ENCODE data around the gene ZNF609.

ZNF609 gene

GRCh38 chr15:64503197-64503596 is 42.8 kb downstream of the ZNF609 start:
- DNase-seq, result no peak

- DNase-seq, result no peak
Observed at GRCh38 chr15:64503640-64504039, 43.3 kb downstream of the ZNF609 start.

- DNase-seq, result no peak
Observed at GRCh38 chr15:64507293-64507802, 47.0 kb downstream of the ZNF609 start.

DNA sequence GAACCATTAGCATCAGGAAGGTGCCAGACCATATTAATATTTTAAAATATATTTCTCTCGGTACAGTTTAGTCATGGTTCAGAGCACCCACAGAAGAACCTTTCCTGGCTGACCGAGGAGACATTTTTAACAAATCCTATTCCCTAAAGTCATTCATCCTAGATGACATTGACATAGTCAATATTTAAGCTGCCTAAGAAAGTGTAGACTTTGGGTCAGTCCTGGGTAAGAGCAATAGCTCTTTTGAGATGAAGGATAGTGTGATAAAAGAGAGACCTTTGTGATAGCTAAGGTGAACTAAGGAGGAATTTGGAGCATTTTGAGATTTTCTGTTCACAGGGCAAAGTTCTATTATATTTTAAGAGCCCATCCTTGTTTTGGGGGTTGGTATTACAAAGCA is 47.5 kb downstream of the ZNF609 start:
- DNase-seq, result no peak

DNA sequence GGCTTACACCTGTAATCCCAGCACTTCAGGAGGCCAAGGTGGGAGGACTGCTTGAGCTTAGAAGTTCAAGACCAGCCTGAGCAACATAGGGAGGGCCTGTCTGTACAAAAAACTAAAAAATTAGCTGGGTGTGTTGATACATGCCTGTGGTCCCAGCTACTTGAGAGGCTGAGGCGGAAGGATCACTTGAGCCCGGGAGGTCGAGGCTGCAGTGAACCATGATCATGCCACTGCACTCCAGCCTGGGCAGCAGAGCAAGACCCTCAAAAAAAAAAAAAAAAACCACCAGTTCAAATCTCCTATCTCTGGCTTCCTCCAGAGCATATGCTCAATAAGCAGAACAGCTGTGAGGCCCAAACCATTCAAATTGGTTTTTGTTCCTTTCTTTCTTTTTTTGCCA is 53.4 kb downstream of the ZNF609 start:
- DNase-seq, result no peak

- DNase-seq, result no peak
Observed at GRCh38 chr15:64515196-64515595, 54.8 kb downstream of the ZNF609 start.

- DNase-seq, result no peak
Observed at GRCh38 chr15:64515825-64516224, 55.4 kb downstream of the ZNF609 start.

DNA sequence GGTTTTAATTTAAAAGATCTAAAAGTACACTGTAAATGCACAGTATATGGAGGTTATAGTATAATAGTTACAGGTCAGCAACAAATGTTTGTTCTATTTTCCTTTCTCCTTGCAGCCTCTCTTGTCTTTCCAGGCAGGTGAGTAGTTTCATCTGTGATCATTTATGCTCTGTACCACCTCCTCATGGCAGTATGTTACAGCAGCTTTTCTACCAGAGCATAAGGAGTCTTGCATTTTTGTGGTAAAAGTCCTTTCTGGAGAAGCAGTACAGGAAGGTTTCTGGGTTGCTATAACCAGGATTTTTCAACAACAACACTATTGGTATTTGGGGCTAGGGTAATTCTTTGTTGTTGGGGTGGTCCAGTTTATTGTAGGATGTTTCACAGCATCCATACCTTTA is 59.5 kb downstream of the ZNF609 start:
- no peak for DNase-seq

DNA sequence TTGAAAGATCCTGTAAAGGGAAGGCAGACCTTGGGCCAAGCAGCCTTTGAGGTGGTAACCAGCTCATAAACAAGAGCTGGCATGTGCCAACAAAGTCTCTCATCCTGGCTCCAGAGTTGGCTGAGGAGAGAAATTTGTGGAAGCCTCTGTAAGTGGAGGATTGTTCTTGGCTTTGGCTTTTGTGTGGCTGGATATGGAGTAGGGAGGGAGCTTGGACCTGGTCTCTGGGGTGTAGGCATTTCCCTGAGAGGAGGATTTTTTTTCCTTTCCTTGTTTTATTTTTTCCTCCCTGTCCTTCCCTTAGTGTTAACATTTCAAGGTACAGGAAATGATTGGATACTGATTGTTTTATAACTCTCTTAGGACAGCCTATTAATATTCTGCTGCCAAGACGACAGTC is 60.8 kb downstream of the ZNF609 start:
- DNase-seq, result no peak

DNA sequence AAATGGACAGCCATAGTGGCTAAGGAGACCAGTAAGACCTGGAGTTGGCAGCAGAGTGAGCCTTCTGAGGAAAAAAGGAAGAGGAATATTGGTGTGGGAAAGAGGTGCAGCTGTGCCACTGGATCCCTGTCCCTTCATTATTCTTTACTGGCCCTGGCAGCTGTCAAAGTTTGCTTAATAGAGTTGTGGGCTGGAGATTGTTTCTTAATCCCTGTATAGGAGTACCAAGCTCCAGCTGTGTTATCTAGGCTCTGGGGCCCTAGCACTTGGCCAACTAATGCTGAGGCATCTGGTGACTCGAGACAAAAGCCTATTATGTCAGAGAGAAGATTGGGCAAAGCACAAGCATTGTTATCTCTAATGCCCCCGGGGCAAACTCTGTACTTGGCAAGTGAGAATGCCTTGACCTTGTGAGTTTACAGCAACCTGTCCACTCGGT is 61.4 kb downstream of the ZNF609 start:
- peak; percentile 71 for DNase-seq

GRCh38 chr15:64522226-64522823 is 61.9 kb downstream of the ZNF609 start:
- no peak for DNase-seq

- no peak for DNase-seq
Observed at GRCh38 chr15:64523240-64523639, 62.9 kb downstream of the ZNF609 start.

- DNase-seq, result no peak
Observed at GRCh38 chr15:64524778-64525177, 64.4 kb downstream of the ZNF609 start.

DNA sequence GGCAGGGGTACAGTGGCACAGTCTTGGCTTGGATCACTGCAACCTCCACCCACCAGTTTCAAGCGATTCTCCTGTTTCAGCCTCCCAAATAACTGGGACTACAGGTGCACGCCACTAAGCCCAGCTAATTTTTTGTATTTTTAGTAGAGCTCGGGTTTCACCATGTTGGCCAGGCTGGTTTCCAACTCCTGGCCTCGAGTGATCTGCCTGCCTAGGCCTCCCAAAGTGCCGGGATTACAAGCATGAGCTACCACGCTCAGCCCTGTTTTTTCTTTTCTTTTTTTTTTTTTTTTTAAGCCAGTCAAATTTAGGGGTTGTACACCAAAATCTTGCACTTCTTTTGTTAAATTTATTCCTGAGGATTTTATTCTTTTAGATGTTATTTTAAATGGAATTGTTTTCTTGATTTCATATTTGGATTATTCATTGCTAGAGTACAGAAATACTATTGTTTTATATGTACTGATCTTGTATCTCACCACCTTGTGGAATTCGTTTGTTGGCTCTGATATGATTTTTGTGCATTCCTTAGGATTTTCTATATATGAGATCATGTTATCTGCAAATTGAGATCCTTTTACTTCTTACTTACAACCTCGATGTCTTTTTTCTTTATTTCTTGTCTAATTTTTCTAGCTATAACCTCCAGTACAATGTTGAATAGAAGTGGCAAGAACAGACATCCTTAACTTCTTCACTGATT is 65.6 kb downstream of the ZNF609 start:
- DNase-seq, result no peak

GRCh38 chr15:64527263-64527984 is 67.0 kb downstream of the ZNF609 start:
- no peak for DNase-seq

DNA sequence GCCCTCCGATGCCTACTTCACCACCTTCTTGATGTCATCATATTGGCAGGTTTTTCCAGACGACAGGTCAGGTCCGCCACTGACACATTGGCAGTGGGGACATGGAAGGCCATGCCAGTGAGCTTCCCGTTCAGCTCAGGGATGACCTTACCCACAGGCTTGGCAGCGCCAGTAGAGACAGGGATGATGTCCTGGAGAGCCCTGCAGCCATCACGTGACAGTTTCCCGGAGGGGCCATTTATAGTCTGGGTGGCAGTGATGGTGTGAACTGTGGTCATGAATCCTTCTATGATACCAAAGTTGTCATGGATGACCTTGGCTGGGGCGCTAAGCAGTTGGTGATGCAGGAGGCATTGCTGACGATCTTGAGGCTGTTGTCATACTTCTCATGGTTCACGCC is 68.5 kb downstream of the ZNF609 start:
- DNase-seq, result no peak

DNA sequence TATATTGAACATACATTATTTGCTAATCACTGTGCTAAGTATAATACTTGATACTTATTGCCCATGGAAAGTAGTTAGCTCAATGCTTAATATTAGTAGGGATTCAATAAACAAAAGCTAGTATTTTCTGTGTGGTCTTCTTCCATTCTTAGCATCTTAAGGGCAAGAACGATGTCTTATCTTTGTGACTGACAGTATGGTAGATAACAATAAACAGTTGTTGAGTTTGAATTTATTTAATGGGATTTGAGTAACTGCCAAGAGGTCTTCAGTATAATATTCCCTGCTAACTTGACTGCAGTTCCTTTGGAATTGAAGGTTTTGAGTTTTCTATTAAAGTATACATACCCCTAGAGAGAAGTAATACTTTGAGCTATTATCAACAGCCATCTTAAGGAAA is 70.1 kb downstream of the ZNF609 start:
- no peak for DNase-seq

GRCh38 chr15:64530918-64531317 is 70.5 kb downstream of the ZNF609 start:
- DNase-seq, result no peak

DNA sequence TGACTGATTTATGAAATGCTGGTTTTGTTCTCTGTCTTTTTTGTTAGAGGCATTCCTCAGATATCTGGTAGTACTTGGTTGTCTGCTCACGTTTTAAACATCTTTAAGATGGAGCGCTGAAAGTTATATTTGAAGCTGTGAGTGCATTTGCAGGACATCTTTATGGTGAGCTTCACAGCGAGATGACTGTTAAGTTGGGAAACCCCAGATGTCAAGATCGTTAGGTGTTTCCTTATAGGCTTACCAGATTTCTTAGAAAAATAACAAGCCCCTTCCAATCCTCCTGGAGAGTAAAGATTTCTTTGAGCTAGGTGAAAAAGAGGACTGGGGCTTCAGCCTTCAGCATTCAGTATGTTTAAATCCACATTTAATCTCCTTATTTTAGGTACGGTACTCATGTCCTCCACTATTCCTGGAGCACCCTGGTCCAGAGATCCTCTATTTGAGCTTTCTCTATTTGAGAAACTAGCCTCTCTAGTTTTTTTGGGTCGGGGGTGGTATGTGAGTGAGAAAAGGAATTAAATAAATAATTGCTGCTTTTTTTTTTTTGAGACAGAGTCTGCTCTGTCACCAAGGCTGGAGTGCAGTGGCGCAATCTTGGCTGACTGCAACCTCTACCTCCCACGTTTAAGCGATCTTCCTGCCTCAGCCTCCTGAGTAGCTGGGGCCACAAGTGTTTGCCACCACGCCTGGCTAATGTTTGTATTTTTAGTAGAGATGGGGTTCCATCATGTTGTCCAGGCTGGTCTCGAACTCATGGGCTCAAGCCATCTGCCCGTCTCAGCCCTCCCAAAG is 72.3 kb downstream of the ZNF609 start:
- no peak for DNase-seq

DNA sequence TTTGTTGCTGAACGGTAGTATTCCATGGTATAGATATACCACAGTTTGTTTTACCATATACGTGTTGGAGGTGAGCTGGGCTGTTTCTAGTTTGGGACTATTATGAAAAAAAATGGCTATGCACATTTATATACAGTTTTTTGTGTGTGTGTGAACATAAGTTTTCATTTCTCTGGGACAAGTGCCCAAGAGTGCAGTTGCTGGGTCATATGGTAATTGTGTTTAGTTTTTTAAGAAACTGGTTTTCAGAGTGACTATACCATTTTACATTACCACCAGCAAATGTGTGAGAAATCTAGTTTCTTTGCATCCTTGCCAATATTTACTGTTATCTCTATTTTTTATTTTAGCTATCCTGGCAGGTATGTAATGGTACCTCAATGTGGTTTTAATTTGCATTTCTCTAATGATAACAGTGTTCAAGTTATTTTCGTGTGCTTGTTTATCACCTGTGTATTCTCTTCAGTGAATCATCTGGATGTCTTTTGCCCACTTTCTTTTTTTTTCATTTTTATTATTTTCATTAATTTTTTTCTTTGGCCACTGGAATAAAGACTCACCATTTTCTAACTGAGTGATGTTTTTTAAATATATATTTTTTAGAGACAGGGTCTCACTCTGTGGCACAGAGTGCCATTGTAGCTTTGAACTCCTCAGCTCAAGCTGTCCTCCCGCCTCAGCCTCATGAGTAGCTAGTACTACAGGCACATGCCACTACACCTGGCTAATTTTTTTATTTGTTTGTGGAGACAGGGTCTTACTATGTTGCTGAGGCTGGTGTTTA is 75.3 kb downstream of the ZNF609 start:
- no peak for DNase-seq

GRCh38 chr15:64536244-64536836 is 76.0 kb downstream of the ZNF609 start:
- DNase-seq, result no peak

- DNase-seq, result no peak
Observed at GRCh38 chr15:64542091-64542490, 81.7 kb downstream of the ZNF609 start.
